SK-N-SH treated with all-trans-retinoic acid at 6 μM for 48 hours (cell line): ENCODE results near the gene GNAS.

ENCODE experiments used
- ATAC-seq: fragments of 200-7000 bp; cut with Tn5 transposase; 3 replicates; pipeline ENCODE4 v1.9.1; 2020; ENCODE audit warnings: mild to moderate bottlenecking, moderate library complexity
- ARNTL ChIP-seq: fragments of 450-650 bp; formaldehyde crosslinking; IDR thresholded peaks from 2 replicates; pipeline ENCODE4 v1.5.0; 2020; ENCODE audit warnings: low read depth, mild to moderate bottlenecking, moderate library complexity, borderline replicate concordance
- BACH2 ChIP-seq: fragments of 250-450 bp; sonication (Bioruptor Pico); IDR thresholded peaks from 2 replicates; pipeline ENCODE4 v1.9.0; 2021; ENCODE audit warnings: mild to moderate bottlenecking, borderline replicate concordance
- CSDC2 ChIP-seq: fragments of 250-450 bp; sonication (Bioruptor Pico); IDR thresholded peaks from 2 replicates; pipeline ENCODE4 v1.5.0; 2020; ENCODE audit warnings: mild to moderate bottlenecking, moderate library complexity
- ESRRG ChIP-seq: fragments of 250-450 bp; sonication (Bioruptor Pico); IDR thresholded peaks from 2 replicates; pipeline ENCODE4 v1.6.1; 2021; ENCODE audit warnings: mild to moderate bottlenecking
- GLIS3 ChIP-seq: fragments of 250-450 bp; sonication (Bioruptor Pico); IDR thresholded peaks from 2 replicates; pipeline ENCODE4 v1.5.0; 2020; ENCODE audit warnings: mild to moderate bottlenecking, moderate library complexity
- OSR1 ChIP-seq: fragments of 250-450 bp; sonication (Bioruptor Pico); IDR thresholded peaks from 2 replicates; pipeline ENCODE4 v1.8.0; 2022; ENCODE audit warnings: moderate library complexity, mild to moderate bottlenecking, inconsistent platforms
- PPARA ChIP-seq: fragments of 250-450 bp; sonication (Bioruptor Pico); IDR thresholded peaks from 2 replicates; pipeline ENCODE4 v1.5.0; 2020; ENCODE audit warnings: mild to moderate bottlenecking, borderline replicate concordance
- RARB ChIP-seq: fragments of 250-450 bp; sonication (Bioruptor Pico); IDR thresholded peaks from 2 replicates; pipeline ENCODE4 v1.8.0; 2021; ENCODE audit warnings: mild to moderate bottlenecking, moderate library complexity
- SNAI2 ChIP-seq: fragments of 250-450 bp; sonication (Bioruptor Pico); IDR thresholded peaks from 2 replicates; pipeline ENCODE4 v1.5.0; 2020; ENCODE audit warnings: mild to moderate bottlenecking, moderate library complexity
- TCF4 ChIP-seq: fragments of 250-450 bp; sonication (Bioruptor Pico); IDR thresholded peaks from 2 replicates; pipeline ENCODE4 v1.8.0; 2021; ENCODE audit warnings: mild to moderate bottlenecking, moderate library complexity, borderline replicate concordance
- TOX ChIP-seq: fragments of 250-450 bp; sonication (Bioruptor Pico); IDR thresholded peaks from 2 replicates; pipeline ENCODE4 v1.8.0; 2021; ENCODE audit warnings: mild to moderate bottlenecking, moderate library complexity, borderline replicate concordance
- ZC3H10 ChIP-seq: fragments of 250-450 bp; sonication (Bioruptor Pico); IDR thresholded peaks from 2 replicates; pipeline ENCODE4 v1.5.1; 2021; ENCODE audit warnings: mild to moderate bottlenecking, moderate library complexity
- ZFP3 ChIP-seq: fragments of 250-450 bp; sonication (Bioruptor Pico); IDR thresholded peaks from 2 replicates; pipeline ENCODE4 v1.5.0; 2020; ENCODE audit warnings: mild to moderate bottlenecking, moderate library complexity
- ZFP30 ChIP-seq: fragments of 450-650 bp; formaldehyde crosslinking; IDR thresholded peaks from 2 replicates; pipeline ENCODE4 v1.5.0; 2022; ENCODE audit warnings: mild to moderate bottlenecking, moderate library complexity
- ZNF565 ChIP-seq: fragments of 450-650 bp; formaldehyde crosslinking; conservative IDR thresholded peaks from 2 replicates; pipeline ENCODE4 v1.5.0; 2020; ENCODE audit warnings: low read depth, mild to moderate bottlenecking, moderate library complexity
- ZNF70 ChIP-seq: fragments of 450-650 bp; formaldehyde crosslinking; IDR thresholded peaks from 2 replicates; pipeline ENCODE4 v1.5.0; 2020; ENCODE audit warnings: mild to moderate bottlenecking, moderate library complexity
- ZNF8 ChIP-seq: fragments of 450-650 bp; formaldehyde crosslinking; IDR thresholded peaks from 2 replicates; pipeline ENCODE4 v1.5.0; 2020; ENCODE audit warnings: mild to moderate bottlenecking, moderate library complexity
- TF ChIP-seq, protein P1 (sequence below): fragments of 250-450 bp; sonication (Bioruptor Pico); IDR thresholded peaks from 2 replicates; pipeline ENCODE4 v1.5.1; 2020; ENCODE audit warnings: low read depth, mild to moderate bottlenecking, moderate library complexity
- TF ChIP-seq, protein P2 (sequence below): fragments of 250-450 bp; sonication (Bioruptor Pico); IDR thresholded peaks from 2 replicates; pipeline ENCODE4 v1.8.0; 2021; ENCODE audit warnings: low read depth, mild to moderate bottlenecking, moderate library complexity, borderline replicate concordance
- TF ChIP-seq, protein P3 (sequence below): fragments of 250-450 bp; sonication (Bioruptor Pico); IDR thresholded peaks from 2 replicates; pipeline ENCODE4 v1.5.0; 2020; ENCODE audit warnings: mild to moderate bottlenecking, moderate library complexity
- TF ChIP-seq, protein P4 (sequence below): fragments of 250-450 bp; sonication (Bioruptor Pico); IDR thresholded peaks from 2 replicates; pipeline ENCODE4 v1.5.1; 2021; ENCODE audit warnings: mild to moderate bottlenecking, moderate library complexity

GNAS gene

DNA sequence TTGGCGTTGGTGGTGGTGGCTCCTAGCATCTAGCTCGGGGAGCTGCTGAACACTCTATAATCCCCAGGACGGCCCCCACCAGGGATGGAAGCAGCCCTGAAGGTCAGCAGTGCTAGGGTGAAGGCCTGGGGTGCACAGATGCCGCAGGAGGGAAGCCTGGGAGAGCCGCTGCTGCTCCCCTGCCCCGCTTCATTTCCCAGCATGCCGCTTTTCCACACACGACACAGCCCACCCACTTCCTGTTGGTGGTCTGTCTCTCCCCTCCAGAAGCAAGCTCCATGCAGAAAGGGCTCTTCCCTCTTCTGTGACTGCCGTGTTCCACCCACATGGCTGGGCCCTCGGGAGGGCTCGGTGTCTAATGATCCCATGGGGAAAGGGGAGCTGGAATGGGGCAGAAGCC lies 37.1 kb upstream of the GNAS start:
- no peak for ATAC-seq
- TF ChIP-seq ZFP3 (CRISPR knock-in tag) (no peak), SNAI2 (CRISPR knock-in tag) (no peak), TOX (CRISPR knock-in tag) (no peak), ZNF8 (CRISPR knock-in tag) (no peak), CSDC2 (CRISPR knock-in tag) (no peak), TCF4 (CRISPR knock-in tag) (no peak)
- TF ChIP-seq, all 23 proteins: peak for 0

DNA sequence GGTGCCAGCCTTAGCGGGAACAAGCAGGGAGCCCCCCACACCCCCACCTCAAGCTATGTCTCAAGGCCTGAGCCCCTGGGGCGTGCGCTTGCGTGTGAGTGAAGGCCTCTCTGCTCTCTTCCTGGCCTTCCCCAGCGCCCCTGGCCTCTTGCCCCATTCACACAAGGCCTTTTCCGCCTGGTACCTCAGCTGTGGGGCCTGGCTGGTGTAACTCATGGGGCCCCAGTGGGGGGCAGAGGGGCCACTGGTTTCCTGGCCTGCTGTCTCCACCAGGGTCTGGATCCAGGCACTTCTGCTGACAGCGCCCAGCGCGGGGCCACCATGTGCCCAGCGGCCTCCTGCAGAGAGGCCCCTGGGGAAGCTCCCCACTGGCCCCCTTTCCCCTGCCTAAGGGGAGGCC lies 36.5 kb upstream of the GNAS start:
- TF ChIP-seq, protein P1, sequence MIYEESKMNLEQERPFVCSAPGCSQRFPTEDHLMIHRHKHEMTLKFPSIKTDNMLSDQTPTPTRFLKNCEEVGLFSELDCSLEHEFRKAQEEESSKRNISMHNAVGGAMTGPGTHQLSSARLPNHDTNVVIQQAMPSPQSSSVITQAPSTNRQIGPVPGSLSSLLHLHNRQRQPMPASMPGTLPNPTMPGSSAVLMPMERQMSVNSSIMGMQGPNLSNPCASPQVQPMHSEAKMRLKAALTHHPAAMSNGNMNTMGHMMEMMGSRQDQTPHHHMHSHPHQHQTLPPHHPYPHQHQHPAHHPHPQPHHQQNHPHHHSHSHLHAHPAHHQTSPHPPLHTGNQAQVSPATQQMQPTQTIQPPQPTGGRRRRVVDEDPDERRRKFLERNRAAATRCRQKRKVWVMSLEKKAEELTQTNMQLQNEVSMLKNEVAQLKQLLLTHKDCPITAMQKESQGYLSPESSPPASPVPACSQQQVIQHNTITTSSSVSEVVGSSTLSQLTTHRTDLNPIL = no peak
- TF ChIP-seq ZFP3 (CRISPR knock-in tag) (no peak), BACH2 (CRISPR knock-in tag) (no peak), PPARA (no peak), GLIS3 (CRISPR knock-in tag) (no peak), ZNF565 (CRISPR knock-in tag) (no peak), RARB (CRISPR knock-in tag) (no peak), ESRRG (CRISPR knock-in tag) (no peak), ZNF8 (CRISPR knock-in tag) (no peak), CSDC2 (CRISPR knock-in tag) (no peak), TCF4 (CRISPR knock-in tag) (no peak), SNAI2 (CRISPR knock-in tag) (no peak), ZNF70 (CRISPR knock-in tag) (no peak), TOX (CRISPR knock-in tag) (no peak), ZC3H10 (CRISPR knock-in tag) (no peak), ARNTL (CRISPR knock-in tag) (no peak)
- TF ChIP-seq, protein P2, sequence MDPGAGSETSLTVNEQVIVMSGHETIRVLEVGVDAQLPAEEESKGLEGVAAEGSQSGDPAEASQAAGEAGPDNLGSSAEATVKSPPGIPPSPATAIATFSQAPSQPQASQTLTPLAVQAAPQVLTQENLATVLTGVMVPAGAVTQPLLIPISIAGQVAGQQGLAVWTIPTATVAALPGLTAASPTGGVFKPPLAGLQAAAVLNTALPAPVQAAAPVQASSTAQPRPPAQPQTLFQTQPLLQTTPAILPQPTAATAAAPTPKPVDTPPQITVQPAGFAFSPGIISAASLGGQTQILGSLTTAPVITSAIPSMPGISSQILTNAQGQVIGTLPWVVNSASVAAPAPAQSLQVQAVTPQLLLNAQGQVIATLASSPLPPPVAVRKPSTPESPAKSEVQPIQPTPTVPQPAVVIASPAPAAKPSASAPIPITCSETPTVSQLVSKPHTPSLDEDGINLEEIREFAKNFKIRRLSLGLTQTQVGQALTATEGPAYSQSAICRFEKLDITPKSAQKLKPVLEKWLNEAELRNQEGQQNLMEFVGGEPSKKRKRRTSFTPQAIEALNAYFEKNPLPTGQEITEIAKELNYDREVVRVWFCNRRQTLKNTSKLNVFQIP (CRISPR knock-in tag) = no peak
- TF ChIP-seq, protein P3, sequence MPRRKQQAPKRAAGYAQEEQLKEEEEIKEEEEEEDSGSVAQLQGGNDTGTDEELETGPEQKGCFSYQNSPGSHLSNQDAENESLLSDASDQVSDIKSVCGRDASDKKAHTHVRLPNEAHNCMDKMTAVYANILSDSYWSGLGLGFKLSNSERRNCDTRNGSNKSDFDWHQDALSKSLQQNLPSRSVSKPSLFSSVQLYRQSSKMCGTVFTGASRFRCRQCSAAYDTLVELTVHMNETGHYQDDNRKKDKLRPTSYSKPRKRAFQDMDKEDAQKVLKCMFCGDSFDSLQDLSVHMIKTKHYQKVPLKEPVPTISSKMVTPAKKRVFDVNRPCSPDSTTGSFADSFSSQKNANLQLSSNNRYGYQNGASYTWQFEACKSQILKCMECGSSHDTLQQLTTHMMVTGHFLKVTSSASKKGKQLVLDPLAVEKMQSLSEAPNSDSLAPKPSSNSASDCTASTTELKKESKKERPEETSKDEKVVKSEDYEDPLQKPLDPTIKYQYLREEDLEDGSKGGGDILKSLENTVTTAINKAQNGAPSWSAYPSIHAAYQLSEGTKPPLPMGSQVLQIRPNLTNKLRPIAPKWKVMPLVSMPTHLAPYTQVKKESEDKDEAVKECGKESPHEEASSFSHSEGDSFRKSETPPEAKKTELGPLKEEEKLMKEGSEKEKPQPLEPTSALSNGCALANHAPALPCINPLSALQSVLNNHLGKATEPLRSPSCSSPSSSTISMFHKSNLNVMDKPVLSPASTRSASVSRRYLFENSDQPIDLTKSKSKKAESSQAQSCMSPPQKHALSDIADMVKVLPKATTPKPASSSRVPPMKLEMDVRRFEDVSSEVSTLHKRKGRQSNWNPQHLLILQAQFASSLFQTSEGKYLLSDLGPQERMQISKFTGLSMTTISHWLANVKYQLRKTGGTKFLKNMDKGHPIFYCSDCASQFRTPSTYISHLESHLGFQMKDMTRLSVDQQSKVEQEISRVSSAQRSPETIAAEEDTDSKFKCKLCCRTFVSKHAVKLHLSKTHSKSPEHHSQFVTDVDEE = no peak
- TF ChIP-seq, protein P4, sequence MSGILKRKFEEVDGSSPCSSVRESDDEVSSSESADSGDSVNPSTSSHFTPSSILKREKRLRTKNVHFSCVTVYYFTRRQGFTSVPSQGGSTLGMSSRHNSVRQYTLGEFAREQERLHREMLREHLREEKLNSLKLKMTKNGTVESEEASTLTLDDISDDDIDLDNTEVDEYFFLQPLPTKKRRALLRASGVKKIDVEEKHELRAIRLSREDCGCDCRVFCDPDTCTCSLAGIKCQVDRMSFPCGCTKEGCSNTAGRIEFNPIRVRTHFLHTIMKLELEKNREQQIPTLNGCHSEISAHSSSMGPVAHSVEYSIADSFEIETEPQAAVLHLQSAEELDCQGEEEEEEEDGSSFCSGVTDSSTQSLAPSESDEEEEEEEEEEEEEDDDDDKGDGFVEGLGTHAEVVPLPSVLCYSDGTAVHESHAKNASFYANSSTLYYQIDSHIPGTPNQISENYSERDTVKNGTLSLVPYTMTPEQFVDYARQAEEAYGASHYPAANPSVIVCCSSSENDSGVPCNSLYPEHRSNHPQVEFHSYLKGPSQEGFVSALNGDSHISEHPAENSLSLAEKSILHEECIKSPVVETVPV = no peak
- TF ChIP-seq, all 23 proteins: peak for 0
- ATAC-seq = no peak

DNA sequence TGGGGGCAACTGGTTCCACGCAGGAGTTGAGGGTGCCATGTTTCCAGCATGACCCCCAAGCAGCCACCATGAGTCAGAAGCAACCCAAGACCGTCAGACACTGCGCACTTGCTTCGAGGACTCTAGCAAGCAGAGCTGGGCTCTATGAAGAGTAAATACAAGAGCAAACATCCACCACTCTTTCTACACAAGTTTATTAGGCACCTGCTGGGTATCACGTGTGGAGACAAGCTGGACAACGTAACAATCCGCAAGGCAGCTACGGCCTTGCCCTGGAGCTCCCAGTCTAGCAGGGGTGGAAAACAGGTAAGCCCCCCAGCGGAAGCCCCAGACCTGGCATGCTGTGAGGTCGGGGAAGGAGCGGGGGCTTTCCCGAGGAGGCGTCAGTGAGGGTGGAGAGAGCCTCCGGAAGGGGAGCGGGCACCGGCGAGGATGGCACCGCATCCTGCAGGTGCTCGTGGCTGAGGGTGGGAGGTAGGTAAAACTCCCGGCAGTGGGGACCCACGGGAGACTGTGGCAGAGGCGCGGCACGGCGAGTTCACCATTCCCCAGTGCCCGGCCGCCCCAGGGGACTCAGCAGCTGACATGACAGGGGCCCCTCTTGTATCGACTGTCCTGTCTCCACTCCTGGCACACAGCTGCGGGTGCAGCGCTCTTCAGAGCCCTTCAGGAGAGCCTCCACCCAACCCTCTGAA lies 35.4 kb upstream of the GNAS start:
- no peak for ATAC-seq
- TF ChIP-seq ZC3H10 (CRISPR knock-in tag) (no peak), SNAI2 (CRISPR knock-in tag) (no peak), ZFP3 (CRISPR knock-in tag) (no peak), TOX (CRISPR knock-in tag) (no peak), ESRRG (CRISPR knock-in tag) (no peak), ZFP30 (CRISPR knock-in tag) (no peak), TCF4 (CRISPR knock-in tag) (no peak), BACH2 (CRISPR knock-in tag) (no peak), RARB (CRISPR knock-in tag) (no peak), OSR1 (CRISPR knock-in tag) (no peak), ARNTL (CRISPR knock-in tag) (no peak), ZNF70 (CRISPR knock-in tag) (no peak), PPARA (no peak), ZNF565 (CRISPR knock-in tag) (no peak)
- TF ChIP-seq, protein P1 = no peak
- TF ChIP-seq, protein P3 = no peak
- TF ChIP-seq, protein P4 = no peak
